ENCODE data around the gene KCNAB1.

The KCNAB1 gene

DNA sequence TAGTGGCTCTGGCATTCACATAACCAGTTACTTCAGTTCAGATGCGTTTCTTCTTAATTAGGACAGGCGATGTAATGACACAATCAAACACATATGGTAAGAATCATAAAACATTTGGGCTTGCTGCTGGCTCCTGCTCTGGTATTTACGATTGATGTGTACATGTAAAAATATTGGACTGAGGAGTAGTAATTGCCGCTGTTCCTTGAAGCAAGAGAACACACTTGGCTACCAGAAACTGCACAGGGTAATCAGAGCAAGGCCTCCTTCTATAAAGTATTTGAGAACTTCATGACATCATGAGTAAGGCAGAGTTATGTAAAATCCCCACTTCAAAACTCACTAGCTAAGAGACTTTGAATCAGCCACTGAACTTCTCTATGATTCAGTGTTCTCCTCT, 276.5 kb downstream of the KCNAB1 start:
- H3K27ac ChIP-seq (ENCODE audit: low read depth, low read length, poor library complexity, severe bottlenecking): no peak overlapping the region
- no peak overlapping the region for H3K4me2 ChIP-seq (ENCODE audit: low read length)
- no peak for TF ChIP-seq EZH2 (IDR thresholded peaks at IDR 0.05; ENCODE audit: borderline replicate concordance, low read length)
- TF ChIP-seq, protein P1, sequence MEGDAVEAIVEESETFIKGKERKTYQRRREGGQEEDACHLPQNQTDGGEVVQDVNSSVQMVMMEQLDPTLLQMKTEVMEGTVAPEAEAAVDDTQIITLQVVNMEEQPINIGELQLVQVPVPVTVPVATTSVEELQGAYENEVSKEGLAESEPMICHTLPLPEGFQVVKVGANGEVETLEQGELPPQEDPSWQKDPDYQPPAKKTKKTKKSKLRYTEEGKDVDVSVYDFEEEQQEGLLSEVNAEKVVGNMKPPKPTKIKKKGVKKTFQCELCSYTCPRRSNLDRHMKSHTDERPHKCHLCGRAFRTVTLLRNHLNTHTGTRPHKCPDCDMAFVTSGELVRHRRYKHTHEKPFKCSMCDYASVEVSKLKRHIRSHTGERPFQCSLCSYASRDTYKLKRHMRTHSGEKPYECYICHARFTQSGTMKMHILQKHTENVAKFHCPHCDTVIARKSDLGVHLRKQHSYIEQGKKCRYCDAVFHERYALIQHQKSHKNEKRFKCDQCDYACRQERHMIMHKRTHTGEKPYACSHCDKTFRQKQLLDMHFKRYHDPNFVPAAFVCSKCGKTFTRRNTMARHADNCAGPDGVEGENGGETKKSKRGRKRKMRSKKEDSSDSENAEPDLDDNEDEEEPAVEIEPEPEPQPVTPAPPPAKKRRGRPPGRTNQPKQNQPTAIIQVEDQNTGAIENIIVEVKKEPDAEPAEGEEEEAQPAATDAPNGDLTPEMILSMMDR (IDR thresholded peaks at IDR 0.05; ENCODE audit: low read length): no peak
- no peaks in the 10 kb centered on the region for H4K20me1 ChIP-seq (ENCODE audit: insufficient read depth, low read length)
- H3K4me1 ChIP-seq (ENCODE audit: insufficient read depth, low read length, severe bottlenecking): no peaks in the 10 kb centered on the region
- no peaks in the 10 kb centered on the region for H3K9me3 ChIP-seq (ENCODE audit: low read length)
- H3K9me2 ChIP-seq (ENCODE audit: low read depth, low read length): no peaks in the 10 kb centered on the region
- H3K4me3 ChIP-seq (ENCODE audit: low read depth, low read length, poor library complexity, severe bottlenecking): no peak overlapping the region
- no peaks in the 10 kb centered on the region for H3F3A ChIP-seq (ENCODE audit: insufficient read depth, low read length)
- no peak overlapping the region for H2AFZ ChIP-seq (ENCODE audit: low read length)
- no peak overlapping the region for H3K9ac ChIP-seq (ENCODE audit: low read length)
- no peaks in the 10 kb centered on the region for H3K36me3 ChIP-seq (ENCODE audit: insufficient read depth, low read length)
- no peaks in the 10 kb centered on the region for H3K79me2 ChIP-seq (ENCODE audit: insufficient read depth, low read length)
- H3K27me3 ChIP-seq (ENCODE audit: insufficient read depth, low read length): no peaks in the 10 kb centered on the region

DNA sequence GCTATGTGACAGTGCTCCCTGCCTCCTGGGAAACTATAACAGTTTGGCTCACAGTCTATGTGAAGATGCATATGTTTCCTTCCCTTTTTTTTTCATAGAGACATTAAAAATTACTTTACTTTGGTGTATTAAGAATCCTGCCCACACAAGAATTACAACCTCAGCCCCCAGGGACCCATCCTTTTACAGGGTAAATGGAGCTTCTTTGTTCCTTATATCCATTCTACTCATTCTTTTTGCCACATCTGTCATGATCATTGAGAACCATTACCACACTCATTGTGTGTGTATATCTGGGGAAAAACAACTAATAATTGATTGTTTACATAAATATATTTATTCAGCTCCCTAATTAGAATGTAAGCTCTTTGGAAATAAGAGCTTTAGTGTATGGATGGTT, 277.2 kb downstream of the KCNAB1 start:
- no peaks in the 10 kb centered on the region for H3K9me3 ChIP-seq (ENCODE audit: low read length)
- no peaks in the 10 kb centered on the region for H3K9me2 ChIP-seq (ENCODE audit: low read depth, low read length)
- H3K36me3 ChIP-seq (ENCODE audit: insufficient read depth, low read length): no peaks in the 10 kb centered on the region
- H3K4me3 ChIP-seq (ENCODE audit: low read depth, low read length, poor library complexity, severe bottlenecking): no peak overlapping the region
- H4K20me1 ChIP-seq (ENCODE audit: insufficient read depth, low read length): no peaks in the 10 kb centered on the region
- no peak overlapping the region for H3K4me2 ChIP-seq (ENCODE audit: low read length)
- no peaks in the 10 kb centered on the region for H3K27me3 ChIP-seq (ENCODE audit: insufficient read depth, low read length)
- no peak overlapping the region for H2AFZ ChIP-seq (ENCODE audit: low read length)
- no peak overlapping the region for H3K27ac ChIP-seq (ENCODE audit: low read depth, low read length, poor library complexity, severe bottlenecking)
- H3F3A ChIP-seq (ENCODE audit: insufficient read depth, low read length): no peaks in the 10 kb centered on the region
- H3K4me1 ChIP-seq (ENCODE audit: insufficient read depth, low read length, severe bottlenecking): no peaks in the 10 kb centered on the region
- no peaks in the 10 kb centered on the region for H3K79me2 ChIP-seq (ENCODE audit: insufficient read depth, low read length)
- TF ChIP-seq EZH2 (IDR thresholded peaks at IDR 0.05; ENCODE audit: borderline replicate concordance, low read length): no peak
- TF ChIP-seq, protein P1 (IDR thresholded peaks at IDR 0.05; ENCODE audit: low read length): no peak
- no peak overlapping the region for H3K9ac ChIP-seq (ENCODE audit: low read length)

DNA sequence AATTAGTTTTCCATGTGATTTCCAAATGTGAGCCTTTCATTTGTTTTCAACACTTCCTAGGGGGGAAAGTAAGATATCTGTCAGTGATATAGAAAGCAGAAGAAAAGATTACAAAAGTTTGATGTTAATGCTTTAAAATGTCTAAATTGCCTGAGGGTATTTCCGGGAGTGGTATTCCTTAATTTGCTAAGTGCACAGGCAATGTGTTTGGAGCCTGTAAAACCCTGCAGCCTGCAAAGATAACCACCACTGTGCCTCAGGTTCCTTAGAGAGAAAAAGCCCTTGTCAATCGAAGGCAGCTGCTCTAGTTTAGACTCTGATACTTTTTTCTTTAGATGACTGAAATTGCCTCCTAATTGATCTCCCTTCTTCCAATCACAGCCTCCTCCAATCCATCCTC, 279.7 kb downstream of the KCNAB1 start:
- H3K9ac ChIP-seq (ENCODE audit: low read length): no peak overlapping the region
- no peak for TF ChIP-seq EZH2 (IDR thresholded peaks at IDR 0.05; ENCODE audit: borderline replicate concordance, low read length)
- TF ChIP-seq, protein P1 (IDR thresholded peaks at IDR 0.05; ENCODE audit: low read length): no peak

More for the DNA sequence above, 279.7 kb downstream of the KCNAB1 start:
- H3K4me1 ChIP-seq (ENCODE audit: insufficient read depth, low read length, severe bottlenecking): no peaks in the 10 kb centered on the region
- no peaks in the 10 kb centered on the region for H3K79me2 ChIP-seq (ENCODE audit: insufficient read depth, low read length)
- no peaks in the 10 kb centered on the region for H3K36me3 ChIP-seq (ENCODE audit: insufficient read depth, low read length)
- H2AFZ ChIP-seq (ENCODE audit: low read length): no peak overlapping the region
- no peaks in the 10 kb centered on the region for H3K9me3 ChIP-seq (ENCODE audit: low read length)
- H3K9me2 ChIP-seq (ENCODE audit: low read depth, low read length): no peaks in the 10 kb centered on the region
- H3K27ac ChIP-seq (ENCODE audit: low read depth, low read length, poor library complexity, severe bottlenecking): no peak overlapping the region
- H3F3A ChIP-seq (ENCODE audit: insufficient read depth, low read length): no peaks in the 10 kb centered on the region
- no peaks in the 10 kb centered on the region for H3K27me3 ChIP-seq (ENCODE audit: insufficient read depth, low read length)
- no peak overlapping the region for H3K4me3 ChIP-seq (ENCODE audit: low read depth, low read length, poor library complexity, severe bottlenecking)
- no peaks in the 10 kb centered on the region for H4K20me1 ChIP-seq (ENCODE audit: insufficient read depth, low read length)
- no peak overlapping the region for H3K4me2 ChIP-seq (ENCODE audit: low read length)
